ENCODE measurements around the gene ZNF674.

The ZNF674 gene

GRCh38 chrX:46502848-46503247 lies 42.4 kb downstream of the ZNF674 start:
- H3K4me2 ChIP-seq (ENCODE audit: low read depth, low read length) = no peak overlapping the region
- no peak for DNase-seq
- TF ChIP-seq EZH2 (optimal IDR thresholded peaks at IDR 0.05; ENCODE audit: low read depth, low read length) = no peak
- TF ChIP-seq EZH2phosphoT487 (IDR thresholded peaks at IDR 0.05; ENCODE audit: low read length) = no peak
- no peak for TF ChIP-seq CTCF (IDR thresholded peaks at IDR 0.05; ENCODE audit: low read length)

GRCh38 chrX:46500054-46500453 lies 45.2 kb downstream of the ZNF674 start:
- no peak overlapping the region for H3K4me3 ChIP-seq (ENCODE audit: low read length)
- H3K27me3 ChIP-seq (replicated peaks; ENCODE audit: insufficient read depth, low read length) = no peaks in the 10 kb centered on the region
- H3K4me2 ChIP-seq (ENCODE audit: low read depth, low read length) = no peak overlapping the region
- no peaks in the 10 kb centered on the region for H3K36me3 ChIP-seq (replicated peaks; ENCODE audit: insufficient read depth, low read length)
- no peaks in the 10 kb centered on the region for H3K4me1 ChIP-seq (ENCODE audit: low read length)
- H2AFZ ChIP-seq (ENCODE audit: low read length) = no peak overlapping the region
- TF ChIP-seq EZH2phosphoT487 (IDR thresholded peaks at IDR 0.05; ENCODE audit: low read length) (no peak), CTCF (IDR thresholded peaks at IDR 0.05; ENCODE audit: low read length) (no peak), EZH2 (optimal IDR thresholded peaks at IDR 0.05; ENCODE audit: low read depth, low read length) (no peak)
- H3K27ac ChIP-seq (ENCODE audit: low read length) = no peak overlapping the region
- no peak overlapping the region for H3K9ac ChIP-seq (ENCODE audit: low read length)
- H3F3A ChIP-seq (ENCODE audit: insufficient read depth, low read length) = no peaks in the 10 kb centered on the region
- no peaks in the 10 kb centered on the region for H3K79me2 ChIP-seq (ENCODE audit: low read length)
- no peaks in the 10 kb centered on the region for H4K20me1 ChIP-seq (ENCODE audit: insufficient read depth, low read length)
- no peaks in the 10 kb centered on the region for H3K9me2 ChIP-seq (replicated peaks; ENCODE audit: insufficient read depth, low read length)
- no peak for DNase-seq
- no peaks in the 10 kb centered on the region for H3K9me3 ChIP-seq (replicated peaks; ENCODE audit: insufficient read depth, low read length)

More at GRCh38 chrX:46502848-46503247, 42.4 kb downstream of the ZNF674 start:
- H2AFZ ChIP-seq (ENCODE audit: low read length) = no peak overlapping the region
- H3F3A ChIP-seq (ENCODE audit: insufficient read depth, low read length) = no peaks in the 10 kb centered on the region
- no peaks in the 10 kb centered on the region for H3K9me2 ChIP-seq (replicated peaks; ENCODE audit: insufficient read depth, low read length)
- H3K27me3 ChIP-seq (replicated peaks; ENCODE audit: insufficient read depth, low read length) = no peaks in the 10 kb centered on the region
- H3K4me3 ChIP-seq (ENCODE audit: low read length) = no peak overlapping the region
- H3K27ac ChIP-seq (ENCODE audit: low read length) = no peak overlapping the region
- no peak overlapping the region for H3K9ac ChIP-seq (ENCODE audit: low read length)
- H3K4me1 ChIP-seq (ENCODE audit: low read length) = no peaks in the 10 kb centered on the region
- H3K79me2 ChIP-seq (ENCODE audit: low read length) = no peaks in the 10 kb centered on the region
- no peaks in the 10 kb centered on the region for H3K9me3 ChIP-seq (replicated peaks; ENCODE audit: insufficient read depth, low read length)
- no peaks in the 10 kb centered on the region for H4K20me1 ChIP-seq (ENCODE audit: insufficient read depth, low read length)
- H3K36me3 ChIP-seq (replicated peaks; ENCODE audit: insufficient read depth, low read length) = no peaks in the 10 kb centered on the region

GRCh38 chrX:46488712-46489111 lies 56.5 kb downstream of the ZNF674 start:
- no peaks in the 10 kb centered on the region for H3K36me3 ChIP-seq (replicated peaks; ENCODE audit: insufficient read depth, low read length)
- H2AFZ ChIP-seq (ENCODE audit: low read length) = no peak overlapping the region
- no peak for DNase-seq
- no peaks in the 10 kb centered on the region for H3F3A ChIP-seq (ENCODE audit: insufficient read depth, low read length)
- no peak overlapping the region for H3K4me2 ChIP-seq (ENCODE audit: low read depth, low read length)
- H3K9me3 ChIP-seq (replicated peaks; ENCODE audit: insufficient read depth, low read length) = no peaks in the 10 kb centered on the region
- H3K27me3 ChIP-seq (replicated peaks; ENCODE audit: insufficient read depth, low read length) = no peaks in the 10 kb centered on the region
- H3K79me2 ChIP-seq (ENCODE audit: low read length) = no peaks in the 10 kb centered on the region
- H3K4me3 ChIP-seq (ENCODE audit: low read length) = no peak overlapping the region
- H3K4me1 ChIP-seq (ENCODE audit: low read length) = no peaks in the 10 kb centered on the region
- no peak overlapping the region for H3K27ac ChIP-seq (ENCODE audit: low read length)
- H4K20me1 ChIP-seq (ENCODE audit: insufficient read depth, low read length) = no peaks in the 10 kb centered on the region
- H3K9me2 ChIP-seq (replicated peaks; ENCODE audit: insufficient read depth, low read length) = no peaks in the 10 kb centered on the region
- TF ChIP-seq EZH2 (optimal IDR thresholded peaks at IDR 0.05; ENCODE audit: low read depth, low read length) (no peak), EZH2phosphoT487 (IDR thresholded peaks at IDR 0.05; ENCODE audit: low read length) (no peak), CTCF (IDR thresholded peaks at IDR 0.05; ENCODE audit: low read length) (no peak)
- H3K9ac ChIP-seq (ENCODE audit: low read length) = no peak overlapping the region
